ENCODE data around the gene NHSL2.

DNA sequence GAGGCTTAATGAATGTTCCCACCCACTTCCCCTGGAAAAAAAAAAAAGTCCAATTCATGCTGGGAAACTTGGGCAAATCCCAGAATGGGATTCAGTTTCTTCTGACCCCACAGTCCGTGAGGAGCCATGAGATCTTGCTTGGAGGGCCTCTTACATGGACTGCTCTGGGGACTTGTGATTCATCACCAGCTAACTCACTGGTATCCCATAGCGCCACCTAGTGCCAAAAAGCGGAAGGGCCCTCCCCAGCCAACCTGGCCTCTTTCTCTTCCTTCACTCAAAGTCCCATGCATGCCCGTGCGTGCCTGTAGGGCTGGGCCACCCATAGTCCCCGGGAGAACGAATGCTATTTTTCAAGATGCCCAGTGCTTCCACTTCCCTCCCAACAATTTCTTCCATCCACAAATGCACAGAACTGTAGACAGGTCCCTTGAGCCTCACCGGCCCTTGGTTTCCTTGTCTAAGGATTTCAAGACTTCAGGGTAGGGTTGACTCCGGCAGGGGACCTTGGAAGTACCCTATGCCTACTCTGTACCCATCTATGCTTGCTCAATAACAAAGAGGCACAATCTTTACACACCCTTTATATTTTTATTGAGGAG, 216.0 kb downstream of the NHSL2 start:
- no peak for TF ChIP-seq ZNF331 (CRISPR knock-in tag; IDR thresholded peaks at IDR 0.05; ENCODE audit: low read depth)
- TF ChIP-seq, protein P1, sequence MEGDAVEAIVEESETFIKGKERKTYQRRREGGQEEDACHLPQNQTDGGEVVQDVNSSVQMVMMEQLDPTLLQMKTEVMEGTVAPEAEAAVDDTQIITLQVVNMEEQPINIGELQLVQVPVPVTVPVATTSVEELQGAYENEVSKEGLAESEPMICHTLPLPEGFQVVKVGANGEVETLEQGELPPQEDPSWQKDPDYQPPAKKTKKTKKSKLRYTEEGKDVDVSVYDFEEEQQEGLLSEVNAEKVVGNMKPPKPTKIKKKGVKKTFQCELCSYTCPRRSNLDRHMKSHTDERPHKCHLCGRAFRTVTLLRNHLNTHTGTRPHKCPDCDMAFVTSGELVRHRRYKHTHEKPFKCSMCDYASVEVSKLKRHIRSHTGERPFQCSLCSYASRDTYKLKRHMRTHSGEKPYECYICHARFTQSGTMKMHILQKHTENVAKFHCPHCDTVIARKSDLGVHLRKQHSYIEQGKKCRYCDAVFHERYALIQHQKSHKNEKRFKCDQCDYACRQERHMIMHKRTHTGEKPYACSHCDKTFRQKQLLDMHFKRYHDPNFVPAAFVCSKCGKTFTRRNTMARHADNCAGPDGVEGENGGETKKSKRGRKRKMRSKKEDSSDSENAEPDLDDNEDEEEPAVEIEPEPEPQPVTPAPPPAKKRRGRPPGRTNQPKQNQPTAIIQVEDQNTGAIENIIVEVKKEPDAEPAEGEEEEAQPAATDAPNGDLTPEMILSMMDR (conservative IDR thresholded peaks at IDR 0.05; ENCODE audit: low read depth in 2 of 2) = peak; percentile 67 to 81
- TF ChIP-seq EZH2 (IDR thresholded peaks at IDR 0.05; ENCODE audit: low read depth, unreplicated experiment) = no peak
- TF ChIP-seq, protein P2, sequence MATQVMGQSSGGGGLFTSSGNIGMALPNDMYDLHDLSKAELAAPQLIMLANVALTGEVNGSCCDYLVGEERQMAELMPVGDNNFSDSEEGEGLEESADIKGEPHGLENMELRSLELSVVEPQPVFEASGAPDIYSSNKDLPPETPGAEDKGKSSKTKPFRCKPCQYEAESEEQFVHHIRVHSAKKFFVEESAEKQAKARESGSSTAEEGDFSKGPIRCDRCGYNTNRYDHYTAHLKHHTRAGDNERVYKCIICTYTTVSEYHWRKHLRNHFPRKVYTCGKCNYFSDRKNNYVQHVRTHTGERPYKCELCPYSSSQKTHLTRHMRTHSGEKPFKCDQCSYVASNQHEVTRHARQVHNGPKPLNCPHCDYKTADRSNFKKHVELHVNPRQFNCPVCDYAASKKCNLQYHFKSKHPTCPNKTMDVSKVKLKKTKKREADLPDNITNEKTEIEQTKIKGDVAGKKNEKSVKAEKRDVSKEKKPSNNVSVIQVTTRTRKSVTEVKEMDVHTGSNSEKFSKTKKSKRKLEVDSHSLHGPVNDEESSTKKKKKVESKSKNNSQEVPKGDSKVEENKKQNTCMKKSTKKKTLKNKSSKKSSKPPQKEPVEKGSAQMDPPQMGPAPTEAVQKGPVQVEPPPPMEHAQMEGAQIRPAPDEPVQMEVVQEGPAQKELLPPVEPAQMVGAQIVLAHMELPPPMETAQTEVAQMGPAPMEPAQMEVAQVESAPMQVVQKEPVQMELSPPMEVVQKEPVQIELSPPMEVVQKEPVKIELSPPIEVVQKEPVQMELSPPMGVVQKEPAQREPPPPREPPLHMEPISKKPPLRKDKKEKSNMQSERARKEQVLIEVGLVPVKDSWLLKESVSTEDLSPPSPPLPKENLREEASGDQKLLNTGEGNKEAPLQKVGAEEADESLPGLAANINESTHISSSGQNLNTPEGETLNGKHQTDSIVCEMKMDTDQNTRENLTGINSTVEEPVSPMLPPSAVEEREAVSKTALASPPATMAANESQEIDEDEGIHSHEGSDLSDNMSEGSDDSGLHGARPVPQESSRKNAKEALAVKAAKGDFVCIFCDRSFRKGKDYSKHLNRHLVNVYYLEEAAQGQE (IDR thresholded peaks at IDR 0.05; ENCODE audit: unreplicated experiment) = no peak
- TF ChIP-seq, protein P3, sequence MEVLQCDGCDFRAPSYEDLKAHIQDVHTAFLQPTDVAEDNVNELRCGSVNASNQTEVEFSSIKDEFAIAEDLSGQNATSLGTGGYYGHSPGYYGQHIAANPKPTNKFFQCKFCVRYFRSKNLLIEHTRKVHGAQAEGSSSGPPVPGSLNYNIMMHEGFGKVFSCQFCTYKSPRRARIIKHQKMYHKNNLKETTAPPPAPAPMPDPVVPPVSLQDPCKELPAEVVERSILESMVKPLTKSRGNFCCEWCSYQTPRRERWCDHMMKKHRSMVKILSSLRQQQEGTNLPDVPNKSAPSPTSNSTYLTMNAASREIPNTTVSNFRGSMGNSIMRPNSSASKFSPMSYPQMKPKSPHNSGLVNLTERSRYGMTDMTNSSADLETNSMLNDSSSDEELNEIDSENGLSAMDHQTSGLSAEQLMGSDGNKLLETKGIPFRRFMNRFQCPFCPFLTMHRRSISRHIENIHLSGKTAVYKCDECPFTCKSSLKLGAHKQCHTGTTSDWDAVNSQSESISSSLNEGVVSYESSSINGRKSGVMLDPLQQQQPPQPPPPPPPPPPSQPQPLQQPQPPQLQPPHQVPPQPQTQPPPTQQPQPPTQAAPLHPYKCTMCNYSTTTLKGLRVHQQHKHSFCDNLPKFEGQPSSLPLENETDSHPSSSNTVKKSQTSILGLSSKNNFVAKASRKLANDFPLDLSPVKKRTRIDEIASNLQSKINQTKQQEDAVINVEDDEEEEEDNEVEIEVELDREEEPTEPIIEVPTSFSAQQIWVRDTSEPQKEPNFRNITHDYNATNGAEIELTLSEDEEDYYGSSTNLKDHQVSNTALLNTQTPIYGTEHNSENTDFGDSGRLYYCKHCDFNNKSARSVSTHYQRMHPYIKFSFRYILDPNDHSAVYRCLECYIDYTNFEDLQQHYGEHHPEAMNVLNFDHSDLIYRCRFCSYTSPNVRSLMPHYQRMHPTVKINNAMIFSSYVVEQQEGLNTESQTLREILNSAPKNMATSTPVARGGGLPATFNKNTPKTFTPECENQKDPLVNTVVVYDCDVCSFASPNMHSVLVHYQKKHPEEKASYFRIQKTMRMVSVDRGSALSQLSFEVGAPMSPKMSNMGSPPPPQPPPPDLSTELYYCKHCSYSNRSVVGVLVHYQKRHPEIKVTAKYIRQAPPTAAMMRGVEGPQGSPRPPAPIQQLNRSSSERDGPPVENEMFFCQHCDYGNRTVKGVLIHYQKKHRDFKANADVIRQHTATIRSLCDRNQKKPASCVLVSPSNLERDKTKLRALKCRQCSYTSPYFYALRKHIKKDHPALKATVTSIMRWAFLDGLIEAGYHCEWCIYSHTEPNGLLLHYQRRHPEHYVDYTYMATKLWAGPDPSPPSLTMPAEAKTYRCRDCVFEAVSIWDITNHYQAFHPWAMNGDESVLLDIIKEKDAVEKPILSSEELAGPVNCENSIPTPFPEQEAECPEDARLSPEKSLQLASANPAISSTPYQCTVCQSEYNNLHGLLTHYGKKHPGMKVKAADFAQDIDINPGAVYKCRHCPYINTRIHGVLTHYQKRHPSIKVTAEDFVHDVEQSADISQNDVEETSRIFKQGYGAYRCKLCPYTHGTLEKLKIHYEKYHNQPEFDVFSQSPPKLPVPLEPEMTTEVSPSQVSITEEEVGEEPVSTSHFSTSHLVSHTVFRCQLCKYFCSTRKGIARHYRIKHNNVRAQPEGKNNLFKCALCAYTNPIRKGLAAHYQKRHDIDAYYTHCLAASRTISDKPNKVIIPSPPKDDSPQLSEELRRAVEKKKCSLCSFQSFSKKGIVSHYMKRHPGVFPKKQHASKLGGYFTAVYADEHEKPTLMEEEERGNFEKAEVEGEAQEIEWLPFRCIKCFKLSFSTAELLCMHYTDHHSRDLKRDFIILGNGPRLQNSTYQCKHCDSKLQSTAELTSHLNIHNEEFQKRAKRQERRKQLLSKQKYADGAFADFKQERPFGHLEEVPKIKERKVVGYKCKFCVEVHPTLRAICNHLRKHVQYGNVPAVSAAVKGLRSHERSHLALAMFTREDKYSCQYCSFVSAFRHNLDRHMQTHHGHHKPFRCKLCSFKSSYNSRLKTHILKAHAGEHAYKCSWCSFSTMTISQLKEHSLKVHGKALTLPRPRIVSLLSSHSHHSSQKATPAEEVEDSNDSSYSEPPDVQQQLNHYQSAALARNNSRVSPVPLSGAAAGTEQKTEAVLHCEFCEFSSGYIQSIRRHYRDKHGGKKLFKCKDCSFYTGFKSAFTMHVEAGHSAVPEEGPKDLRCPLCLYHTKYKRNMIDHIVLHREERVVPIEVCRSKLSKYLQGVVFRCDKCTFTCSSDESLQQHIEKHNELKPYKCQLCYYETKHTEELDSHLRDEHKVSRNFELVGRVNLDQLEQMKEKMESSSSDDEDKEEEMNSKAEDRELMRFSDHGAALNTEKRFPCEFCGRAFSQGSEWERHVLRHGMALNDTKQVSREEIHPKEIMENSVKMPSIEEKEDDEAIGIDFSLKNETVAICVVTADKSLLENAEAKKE (CRISPR knock-in tag; IDR thresholded peaks at IDR 0.05) = peak; percentile 72; the same call in 1 of the 2 replicates
- TF ChIP-seq POLR2AphosphoS5 (IDR thresholded peaks at IDR 0.05; ENCODE audit: low read depth) = no peak
- TF ChIP-seq EZH2phosphoT487 (IDR thresholded peaks at IDR 0.05; ENCODE audit: unreplicated experiment) = no peak
- TF ChIP-seq NANOG (IDR thresholded peaks at IDR 0.05; ENCODE audit: borderline replicate concordance) = no peak
- no peak for TF ChIP-seq JUNB (IDR thresholded peaks at IDR 0.05; ENCODE audit: unreplicated experiment)
- TF ChIP-seq CREB1 (CRISPR knock-in tag; IDR thresholded peaks at IDR 0.05; ENCODE audit: low read depth) = no peak

Measured in GM23338 (cell line).